Measurements from ENCODE around the gene CAMK2G.
"Not testable (repeated sequence)": the region's sequence is repeated elsewhere in the genome, so short reads cannot be mapped to it uniquely, and the experiment has no call there.

CAMK2G gene

DNA sequence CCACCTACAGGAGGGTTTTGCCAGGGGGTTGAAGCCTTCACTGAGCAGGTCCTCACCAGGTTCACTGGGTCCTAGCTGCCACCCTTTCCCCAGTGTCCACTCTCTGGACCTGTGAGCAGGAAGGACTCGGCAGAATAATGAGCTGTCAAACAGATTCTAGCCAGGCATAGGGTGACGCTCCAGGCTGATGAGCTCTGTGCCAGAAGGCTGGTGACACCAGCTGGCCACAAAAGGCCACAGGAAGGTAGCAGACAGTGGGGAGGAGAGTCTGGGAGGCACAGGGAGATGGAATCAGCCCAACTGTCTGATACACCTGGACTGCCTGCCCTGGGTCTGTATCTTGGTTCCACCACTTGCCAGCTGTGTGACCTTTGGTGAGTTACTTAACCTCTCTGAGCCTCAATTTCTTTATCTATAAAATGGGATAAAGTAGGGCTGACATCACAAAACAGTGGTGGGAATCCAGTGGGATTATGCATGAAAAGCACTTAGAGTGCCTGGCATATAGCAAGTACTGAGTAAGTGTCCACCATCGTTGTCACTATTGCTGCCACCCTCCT, 36.3 kb downstream of the CAMK2G start:
- no peak for DNase-seq

DNA sequence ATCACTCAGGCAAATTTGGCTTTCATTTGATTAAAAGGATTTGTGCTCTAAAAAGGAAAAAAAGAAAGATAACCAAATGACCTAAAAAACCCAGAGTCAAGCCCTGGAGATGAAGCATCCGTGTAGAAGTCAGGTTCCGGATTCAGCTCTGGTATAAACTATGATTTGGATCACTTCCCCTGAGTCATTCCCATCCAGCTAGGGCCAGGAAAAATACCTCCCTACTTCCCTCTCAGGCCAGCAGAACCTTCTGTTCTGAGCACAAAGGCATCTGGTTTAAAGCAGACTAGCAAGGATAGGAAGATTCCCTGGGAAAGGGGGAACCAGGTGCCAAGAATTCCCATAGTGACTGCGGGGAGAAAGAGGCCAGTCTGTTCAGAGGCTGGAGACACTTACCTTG, 37.3 kb downstream of the CAMK2G start:
- peak; percentile 26 for DNase-seq

DNA sequence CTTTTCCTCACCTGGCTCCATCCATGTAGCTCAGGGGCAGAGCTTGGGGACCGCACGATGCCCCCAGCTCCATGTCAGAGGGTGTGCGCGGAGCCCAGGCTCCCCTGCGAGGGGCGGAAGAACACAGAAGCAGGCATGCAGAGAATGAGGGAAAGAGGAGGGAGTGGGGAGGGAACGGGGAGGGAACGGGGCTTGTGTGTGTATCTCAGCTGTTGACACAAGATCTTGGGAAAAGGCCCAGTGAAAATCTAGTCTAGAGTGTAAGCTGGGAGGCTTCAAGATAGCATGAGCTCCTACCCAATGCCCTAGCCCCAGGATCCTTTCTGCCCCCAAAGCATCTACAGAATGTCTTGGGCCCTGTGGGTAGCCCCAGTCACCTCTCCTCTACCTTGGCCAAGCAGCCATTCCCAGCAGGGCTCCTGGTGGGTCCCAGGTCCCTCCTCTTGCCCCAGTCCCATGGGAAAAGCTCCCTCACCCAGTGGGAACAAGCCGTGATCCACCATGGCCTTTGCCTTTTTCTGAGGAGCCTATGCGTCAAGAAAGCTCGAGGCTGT, 37.9 kb downstream of the CAMK2G start:
- DNase-seq: no peak

DNA sequence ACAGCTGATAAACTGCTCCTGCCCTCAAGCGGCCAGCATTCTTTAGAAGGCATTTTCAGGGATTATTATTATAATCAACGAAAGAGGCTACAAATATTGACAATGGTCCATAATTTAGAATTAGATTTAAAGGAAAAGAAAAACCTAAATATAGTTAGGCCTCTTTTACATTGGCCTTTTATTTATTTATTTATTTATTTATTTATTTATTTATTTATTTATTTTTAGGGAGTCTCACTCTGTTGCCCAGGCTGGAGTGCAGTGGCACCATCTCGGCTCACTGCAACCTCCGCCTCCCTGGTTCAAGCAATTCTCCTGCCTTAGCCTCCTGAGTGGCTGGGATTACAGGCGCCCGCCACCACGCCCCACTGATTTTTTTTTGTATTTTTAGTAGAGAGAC, 45.3 kb downstream of the CAMK2G start:
- not testable (repeated sequence) for DNase-seq

DNA sequence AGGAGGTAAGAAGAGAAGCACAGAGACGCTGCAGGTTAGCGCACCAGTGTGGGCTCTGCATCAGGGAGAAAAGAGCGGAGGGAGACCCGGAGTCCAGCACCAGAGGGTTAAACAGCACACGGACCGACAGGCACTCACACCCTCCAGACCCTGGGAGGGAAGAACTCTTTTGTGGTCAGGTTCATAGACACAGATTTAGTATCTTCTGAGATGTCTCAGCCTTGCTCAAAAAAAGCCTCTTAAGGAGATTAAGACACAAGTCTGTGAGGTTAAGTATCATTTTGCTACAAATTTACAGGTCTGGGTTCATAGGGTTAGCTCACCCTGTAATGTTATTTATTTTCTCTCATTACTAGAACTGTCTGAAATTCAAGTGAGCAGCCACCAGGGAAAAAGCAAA, 46.2 kb downstream of the CAMK2G start:
- no peak for DNase-seq

DNA sequence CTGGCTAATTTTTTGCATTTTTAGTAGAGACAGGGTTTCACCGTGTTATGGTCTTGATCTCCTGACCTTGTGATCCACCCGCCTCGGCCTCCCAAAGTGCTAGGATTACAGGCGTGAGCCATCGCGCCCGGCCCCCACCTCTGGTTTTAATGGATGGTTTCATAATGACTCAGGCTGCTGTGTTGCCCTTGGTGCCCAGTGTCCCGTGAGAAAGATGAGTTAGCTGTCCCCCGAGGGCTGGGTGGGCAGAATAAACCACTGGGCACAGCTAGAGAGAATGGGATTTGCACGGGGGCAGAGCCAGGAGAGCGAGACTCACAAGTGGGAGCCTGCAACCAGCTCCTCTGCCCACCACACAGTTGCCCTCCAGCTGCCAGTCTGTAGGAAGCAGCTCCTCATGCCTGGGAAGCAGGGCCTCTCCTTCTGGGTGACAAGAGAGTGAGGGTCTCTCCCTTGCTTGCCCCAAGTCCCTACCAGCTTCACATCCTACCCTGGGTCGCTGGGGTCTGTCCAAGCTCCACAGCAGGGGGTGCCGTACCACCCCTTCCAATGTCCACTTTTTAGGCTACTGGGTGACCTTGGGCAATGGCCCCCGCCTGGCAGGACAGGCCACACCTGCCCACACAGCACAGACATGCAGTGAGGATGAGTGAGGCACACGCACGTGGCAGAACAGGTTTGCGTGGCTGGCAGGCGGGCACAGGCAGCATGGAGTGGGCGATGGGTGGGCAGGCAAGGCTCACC, 46.8 kb downstream of the CAMK2G start:
- peak; percentile 9 for DNase-seq

DNA sequence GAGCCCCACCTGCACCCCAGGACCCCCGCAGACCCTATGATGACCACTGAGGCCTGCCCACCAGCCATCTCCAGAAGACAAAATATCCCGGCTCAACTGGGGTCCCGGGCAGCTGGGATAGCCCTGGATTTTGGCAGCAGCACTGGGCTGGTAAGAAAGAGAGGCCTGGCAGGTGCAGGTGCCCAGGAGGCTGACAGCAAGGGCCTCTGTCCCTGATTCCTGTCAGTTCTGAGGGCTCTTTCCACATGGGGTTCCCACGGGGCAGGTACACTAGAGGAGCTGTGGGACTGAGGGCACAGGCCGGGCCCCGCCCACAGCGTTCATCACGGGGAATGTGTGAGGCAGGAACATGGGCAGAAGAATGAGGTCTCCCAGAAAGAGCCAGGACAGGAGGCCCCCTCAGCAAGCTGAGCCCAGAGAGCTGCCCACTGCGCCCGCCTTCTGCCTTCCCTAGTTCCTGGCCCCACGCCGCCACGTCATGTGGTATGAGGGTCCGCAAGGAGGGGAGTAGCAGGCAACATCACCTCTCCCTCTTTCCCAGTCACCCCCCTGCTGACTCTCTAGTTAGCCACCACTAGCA, 50.1 kb downstream of the CAMK2G start:
- no peak for DNase-seq

DNA sequence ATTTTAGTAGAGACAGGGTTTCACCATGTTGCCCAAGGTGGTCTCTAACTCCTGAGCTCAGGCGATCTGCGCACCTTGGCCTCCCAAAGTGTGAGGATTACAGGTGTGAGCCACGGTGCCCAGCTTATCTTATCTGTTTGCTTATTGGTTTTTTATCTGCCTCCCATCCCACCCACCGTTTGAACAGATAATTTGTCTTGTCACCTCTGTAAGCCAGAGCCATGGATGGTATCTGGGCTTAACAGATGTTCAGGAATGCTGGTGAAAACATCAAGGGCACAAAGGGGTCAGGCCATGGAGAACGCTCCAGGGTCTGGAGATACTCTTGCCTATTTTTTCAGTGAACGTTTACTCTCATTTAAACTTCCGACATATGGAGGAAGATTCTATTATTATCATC, 51.0 kb downstream of the CAMK2G start:
- DNase-seq: no peak

DNA sequence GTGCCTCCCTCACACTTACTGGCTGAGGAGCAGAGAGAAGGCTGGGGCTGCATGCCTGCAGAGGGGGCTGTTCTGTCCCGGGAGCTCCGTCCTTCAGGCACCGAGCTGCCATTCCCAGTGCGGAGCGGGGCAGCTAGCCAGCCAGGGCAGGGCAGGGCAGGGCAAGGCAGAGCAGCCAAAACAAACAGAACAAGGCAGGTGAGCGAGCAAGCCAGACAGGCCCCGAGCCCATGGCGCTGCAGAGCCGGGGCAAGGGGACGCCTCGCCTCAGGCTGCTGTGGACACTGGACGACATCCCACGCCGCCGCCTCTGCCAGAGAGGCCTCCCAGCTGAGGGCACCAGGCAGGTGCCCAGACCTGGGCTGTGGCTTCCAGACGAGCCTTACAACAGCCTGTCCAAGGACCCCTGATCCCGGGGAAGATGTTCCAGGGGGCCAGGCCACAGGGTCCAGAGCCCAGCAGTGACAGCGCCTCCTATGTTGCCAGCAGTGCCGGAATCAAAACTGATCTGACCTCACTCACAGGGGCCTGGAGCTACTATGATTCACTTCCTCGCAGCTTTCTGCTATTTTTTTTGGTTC, 54.8 kb downstream of the CAMK2G start:
- DNase-seq: no peak

DNA sequence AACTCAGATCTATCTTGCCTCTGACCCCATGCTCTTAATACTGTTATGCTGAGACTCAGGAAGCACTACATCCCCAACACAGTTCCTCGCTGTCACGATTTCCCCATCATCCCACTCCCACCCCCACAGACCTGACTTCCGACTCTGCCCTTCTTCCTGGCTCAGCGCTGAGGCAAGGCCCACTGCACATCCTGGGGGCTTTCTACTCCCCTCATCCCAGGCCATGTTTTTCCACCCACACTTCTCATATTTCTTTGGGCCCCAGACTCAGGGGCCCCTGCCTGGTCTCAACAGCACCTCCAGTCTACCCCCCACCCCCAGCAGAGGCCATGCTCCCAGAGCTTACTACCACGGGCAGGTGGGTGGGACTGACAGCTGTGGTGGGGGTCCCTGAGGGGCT, 55.3 kb downstream of the CAMK2G start:
- DNase-seq: no peak

DNA sequence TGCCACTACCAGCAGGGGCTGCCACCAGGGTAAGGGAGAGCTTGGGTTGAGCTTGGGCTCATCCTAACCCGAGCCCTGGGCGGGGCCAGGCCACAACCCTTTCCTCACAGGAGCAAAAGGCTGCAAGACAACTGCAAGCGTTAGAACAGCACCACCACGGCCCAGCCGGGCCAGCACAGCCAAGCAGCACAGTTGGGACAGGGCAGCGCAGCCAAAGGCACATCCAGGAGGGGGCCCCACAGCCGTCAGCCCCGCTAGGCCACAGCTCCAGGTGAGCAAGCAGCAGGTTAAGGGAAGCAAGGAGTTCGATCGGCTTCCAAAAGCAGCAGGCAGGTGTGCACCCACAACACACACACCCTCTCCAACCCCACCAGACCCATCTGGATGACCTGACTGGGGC, 56.0 kb downstream of the CAMK2G start:
- no peak for DNase-seq

DNA sequence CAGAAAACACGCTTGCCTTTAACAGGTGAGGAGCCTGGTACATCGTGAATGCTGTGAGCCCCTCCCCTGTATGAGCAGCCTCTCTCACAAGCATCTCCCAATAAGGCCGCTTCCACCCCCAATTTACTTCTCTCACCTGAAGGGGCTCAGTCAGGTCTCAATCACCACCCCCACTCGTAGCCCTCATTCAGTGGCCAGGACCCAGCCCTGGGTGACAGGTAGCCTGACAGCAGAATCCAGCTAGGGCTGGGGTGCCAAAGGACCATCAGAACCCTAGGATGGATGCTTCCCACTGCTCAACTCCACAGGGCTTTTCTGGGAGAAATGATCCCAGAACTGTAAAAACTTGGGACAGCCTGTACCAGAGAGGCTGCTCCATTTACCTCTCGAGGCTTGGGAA, 56.5 kb downstream of the CAMK2G start:
- no peak for DNase-seq

DNA sequence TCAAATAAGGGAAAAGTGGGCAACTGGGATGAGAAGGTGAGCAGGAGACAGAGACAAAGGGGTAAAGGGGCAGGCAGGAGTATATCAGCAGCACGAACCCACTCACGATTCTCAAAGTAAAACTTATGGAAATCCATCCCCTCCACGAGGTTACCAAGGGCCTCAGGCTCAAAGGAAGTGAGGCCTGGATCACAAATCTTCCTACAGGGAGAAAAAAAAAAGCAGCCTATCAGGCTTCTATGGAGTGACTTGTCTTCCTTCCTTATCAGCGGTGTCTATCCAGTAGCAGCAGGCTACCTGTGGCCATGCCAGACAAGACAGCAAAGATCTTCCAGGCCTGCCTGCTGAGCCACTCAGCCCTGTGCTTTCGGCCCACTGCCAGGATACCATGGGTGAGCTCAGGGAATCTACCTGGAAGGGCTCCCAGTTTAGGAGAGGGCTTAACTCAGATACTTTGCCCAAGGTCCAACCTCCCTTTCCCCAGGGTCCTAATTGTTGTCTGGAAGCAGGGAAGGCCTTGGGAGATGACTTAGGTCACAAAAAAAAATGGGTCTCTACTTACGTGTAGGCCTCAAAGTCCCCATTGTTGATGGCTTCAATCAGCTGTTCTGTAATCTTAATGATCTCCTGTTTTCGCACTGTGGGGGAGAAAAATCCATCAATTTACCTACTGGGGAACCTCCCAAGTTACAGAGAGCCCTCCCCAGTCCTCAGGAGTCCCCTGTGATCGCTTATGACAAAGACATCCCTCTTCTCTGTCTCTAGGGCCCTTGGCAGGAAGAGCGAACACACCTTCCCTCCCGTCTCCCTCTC, 57.2 kb downstream of the CAMK2G start:
- no peak for DNase-seq

DNA sequence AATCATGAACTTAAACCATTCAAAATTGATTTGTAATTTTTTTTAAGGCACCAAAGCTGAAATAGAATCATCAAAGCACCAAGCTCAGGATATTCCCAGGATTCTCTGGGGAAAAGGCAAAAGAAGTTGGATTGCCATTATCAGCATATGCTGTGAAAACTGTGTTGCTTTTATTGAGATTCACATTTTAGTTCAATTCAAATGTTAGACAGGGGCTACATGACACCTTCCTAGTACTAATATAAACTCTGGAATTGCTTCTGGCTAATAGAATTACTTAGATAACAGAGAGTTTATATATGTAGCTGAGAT, 58.7 kb downstream of the CAMK2G start:
- DNase-seq: no peak

DNA sequence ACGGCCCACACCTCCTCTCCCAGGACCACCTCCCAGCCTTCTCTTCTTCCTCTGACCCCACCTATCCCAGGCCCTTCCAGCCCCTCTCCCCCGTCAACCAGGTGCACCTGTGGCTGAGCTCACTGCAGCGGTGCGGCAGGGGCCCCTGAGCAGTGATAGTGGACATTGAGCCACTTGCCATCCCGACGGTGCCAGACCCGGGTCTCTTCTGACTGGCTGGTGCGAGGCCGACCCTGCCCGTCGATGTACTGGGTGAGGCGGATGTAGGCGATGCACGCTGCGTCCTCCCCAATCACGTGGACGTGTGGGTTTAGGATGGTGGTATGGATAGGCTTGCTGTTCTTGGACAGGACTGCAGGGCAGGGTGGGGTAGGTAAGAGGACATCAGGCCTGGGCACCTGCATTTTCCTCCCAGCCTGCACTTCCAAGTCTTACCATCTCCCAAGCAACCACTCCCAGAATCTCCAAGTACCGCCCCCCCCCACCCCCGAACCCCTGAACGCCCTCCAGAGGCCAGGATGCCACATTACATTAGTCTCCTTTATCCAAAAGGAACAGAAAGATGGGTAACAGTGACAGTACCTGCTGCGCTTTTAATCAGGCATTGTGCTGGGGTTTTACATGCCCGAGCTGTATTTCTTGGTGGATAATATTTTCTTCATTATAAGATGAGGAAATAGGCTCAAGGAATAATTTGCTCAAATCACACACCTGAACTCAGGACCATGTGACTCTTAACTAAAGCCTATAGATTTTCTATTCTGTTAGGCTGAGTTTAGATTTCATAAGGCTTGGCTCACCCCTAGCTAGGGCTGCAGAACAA, 59.2 kb downstream of the CAMK2G start:
- DNase-seq: no peak

DNA sequence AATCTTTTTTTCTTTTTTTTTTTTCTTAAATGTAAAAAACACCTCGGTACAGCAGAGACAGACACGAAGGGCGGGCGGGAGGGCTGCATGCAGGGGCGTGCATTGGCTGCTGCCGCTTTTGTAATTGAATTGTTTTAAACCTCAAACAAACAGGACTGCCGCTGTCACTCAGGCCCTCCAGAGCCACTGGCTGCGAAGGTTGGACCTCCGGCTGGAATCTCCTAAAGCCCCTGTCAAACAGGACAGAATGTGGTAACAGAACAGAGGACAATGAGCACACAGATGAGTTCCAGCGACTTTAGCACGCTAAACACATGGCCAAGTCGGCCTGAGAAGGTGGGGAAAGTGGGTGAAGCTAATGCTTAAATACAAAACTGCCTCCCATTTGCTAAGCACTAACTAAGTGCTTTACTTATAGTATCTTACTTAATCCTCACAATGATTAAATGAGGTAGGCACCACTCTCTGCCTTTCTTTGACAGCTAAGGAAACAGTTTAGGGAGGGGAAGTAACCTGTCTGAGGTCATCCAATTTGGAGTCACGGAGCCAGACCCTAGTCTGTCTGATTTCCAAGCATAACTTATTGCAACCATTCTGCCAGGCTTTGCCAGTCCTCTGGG, 60.0 kb downstream of the CAMK2G start:
- no peak for DNase-seq

DNA sequence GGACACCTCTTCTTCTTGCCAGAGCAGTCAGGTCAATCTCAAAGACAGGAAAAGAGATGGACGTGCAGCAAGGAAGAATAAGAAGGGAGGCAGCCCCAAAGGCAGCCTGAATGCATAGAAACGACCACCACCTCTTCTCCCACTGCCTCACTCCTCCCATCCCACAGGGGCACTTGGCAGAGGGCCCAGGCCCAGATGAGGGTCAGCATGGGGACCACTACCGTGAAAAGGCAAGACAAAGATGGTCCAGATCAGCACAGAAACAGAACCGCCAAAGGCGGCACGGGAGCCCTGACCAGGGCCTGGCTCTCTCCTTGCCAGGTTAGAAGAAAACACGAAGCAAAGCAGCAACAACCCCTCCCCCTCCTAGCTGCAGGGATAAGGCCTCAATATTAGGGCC, 61.0 kb downstream of the CAMK2G start:
- no peak for DNase-seq

DNA sequence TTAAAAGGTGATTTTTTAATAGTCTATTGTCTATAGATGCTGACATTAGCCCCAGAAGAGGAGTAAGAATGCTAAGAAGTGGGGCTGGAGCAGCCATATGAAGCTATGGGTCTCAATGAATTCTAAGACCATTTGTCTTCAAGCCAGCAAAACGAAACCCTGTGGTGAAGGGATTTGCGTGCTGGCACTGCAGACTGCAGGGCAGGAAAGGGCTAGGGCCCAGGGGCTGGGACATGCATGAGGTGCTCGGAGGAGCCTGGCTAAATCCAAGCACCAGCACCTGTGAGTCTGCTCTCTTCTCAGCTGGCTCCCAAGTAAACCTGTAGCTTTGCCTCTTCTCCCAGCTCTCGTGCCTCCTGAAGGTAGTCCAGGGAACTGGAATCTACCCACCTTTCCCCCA, 61.7 kb downstream of the CAMK2G start:
- no peak for DNase-seq

DNA sequence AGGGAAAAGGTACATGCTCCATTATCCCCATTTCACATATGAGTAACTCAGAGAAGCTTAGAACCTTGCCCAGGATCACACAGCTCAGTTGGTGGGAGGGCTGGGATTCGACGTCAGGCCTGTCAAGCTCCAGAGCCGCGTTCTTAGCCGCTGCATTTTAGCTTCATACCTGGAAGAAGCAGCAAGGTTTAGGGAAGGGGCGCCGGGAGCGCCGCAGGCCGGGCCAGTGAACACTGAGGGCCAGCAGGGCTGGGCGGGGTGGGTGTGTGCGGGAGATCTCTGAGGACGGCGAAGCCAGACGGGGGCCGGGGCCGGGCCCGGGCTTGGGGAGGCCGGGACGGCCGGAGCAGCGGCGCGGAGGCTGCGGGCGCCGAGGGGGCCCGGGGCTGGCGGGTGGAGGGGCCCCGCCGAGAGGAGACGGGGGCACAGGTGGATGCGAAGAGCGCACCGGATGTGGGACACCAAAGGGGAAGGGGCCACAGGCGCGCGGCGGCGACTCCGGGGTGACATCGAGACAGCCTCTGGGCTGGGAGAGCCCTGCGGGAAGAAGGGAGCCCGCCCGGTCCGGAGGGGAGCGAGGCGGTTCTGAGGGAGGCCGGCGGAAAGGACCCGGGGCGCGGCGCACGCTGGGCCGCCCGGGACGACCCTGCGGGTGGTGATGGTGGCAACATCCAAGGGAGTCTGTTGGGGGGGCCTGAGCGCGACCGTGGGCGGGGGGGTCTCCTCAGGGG, 63.5 kb downstream of the CAMK2G start:
- DNase-seq: peak; percentile 14

DNA sequence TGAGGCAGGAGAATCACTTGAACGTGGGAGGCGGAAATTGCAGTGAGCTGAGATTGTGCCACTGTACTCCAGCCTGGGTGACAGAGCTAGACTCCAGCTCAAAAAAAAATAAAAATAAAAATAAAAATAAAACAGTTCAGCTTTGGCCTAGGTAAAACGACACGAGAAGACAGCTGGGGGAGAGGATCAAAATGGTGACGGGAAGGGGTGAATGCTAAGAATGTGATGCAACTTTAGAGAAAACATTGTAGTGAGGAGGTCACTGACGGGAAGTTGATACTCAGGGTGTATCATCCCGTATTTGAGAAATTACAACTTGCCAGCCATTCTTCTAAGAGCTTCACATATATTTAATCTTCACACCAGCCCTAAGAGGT, 64.0 kb downstream of the CAMK2G start:
- peak; percentile 6 for DNase-seq
